HG03175 (cell line): Measurements from ENCODE around the gene CLDN5.

Experiments
- ATAC-seq: cut with Tn5 transposase; IDR thresholded peaks from one replicate; pipeline ENCODE4 v1.9.1; 2021; ENCODE audit warnings: mild to moderate bottlenecking, moderate library complexity; ENCODE audit not compliant: unreplicated experiment

Gene CLDN5

DNA sequence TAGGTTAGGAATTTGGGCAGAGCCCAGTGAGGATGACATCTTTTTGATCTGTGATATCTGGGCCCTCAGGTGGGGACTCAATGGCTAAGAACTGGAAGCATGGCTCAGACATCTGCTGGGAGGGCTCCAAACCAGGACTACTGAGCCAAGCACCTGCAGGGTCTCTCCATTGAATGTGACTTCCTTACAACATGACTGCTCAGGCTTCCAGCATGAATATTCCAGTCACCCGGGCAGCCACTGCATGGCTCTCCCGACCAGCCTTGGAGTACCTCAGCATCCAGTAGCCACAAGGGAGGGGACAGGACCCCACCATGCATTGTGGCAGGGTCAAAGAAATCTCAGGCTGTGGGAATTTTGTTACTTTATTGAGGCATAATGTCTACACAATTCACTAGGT is 35.9 kb downstream of the CLDN5 start:
- no peak for ATAC-seq

DNA sequence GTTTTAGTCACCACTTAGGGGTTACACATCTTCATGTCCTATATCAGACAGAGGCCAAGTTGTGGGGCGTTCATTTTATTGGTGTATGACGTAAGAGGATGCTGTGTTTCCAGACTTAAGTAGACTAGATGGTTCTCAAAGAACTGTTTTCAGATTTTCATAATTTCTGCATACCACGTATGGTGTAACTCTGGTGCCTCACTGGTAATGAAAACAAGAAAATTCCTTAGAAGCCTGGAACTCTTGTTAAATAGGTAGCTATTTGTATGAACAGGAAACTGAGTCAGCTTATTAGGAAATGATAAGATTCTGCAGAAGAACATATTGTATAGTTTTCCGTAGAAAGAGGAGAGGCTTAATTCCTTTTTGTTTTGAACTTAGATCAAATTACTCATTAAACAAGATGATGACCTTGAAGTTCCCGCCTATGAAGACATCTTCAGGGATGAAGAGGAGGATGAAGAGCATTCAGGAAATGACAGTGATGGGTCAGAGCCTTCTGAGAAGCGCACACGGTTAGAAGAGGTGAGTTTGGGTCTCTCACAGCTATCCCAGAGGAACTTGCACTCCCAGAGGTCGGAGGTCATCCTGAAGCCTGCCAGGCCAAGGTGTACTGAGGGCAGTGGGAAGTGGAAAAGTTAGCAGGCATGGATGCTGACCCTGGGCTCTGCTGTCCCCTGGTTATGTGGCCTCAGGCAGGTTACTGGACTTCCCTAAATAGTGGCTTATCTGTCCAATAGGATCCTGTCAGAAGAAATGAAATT is 40.5 kb downstream of the CLDN5 start:
- no peak for ATAC-seq

DNA sequence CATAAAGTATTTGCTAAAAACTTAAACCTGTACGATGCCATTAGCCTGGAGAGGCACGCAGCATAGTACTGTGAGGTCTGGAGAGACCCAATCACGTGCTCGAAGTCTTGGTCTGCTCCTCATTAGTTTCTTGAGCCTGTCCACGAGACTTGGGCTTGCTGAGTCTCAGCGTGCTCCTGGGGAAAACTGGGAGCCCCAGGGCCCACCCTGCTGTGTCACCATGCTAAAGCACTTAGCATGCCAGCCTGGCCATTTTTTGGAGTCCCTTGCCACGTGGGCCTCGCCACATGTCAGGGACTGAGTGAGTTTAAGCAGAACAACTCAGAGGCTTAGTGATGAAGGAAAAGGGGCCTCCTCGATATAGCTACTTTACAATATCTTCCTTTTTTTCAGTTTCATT is 41.9 kb downstream of the CLDN5 start:
- ATAC-seq: no peak

DNA sequence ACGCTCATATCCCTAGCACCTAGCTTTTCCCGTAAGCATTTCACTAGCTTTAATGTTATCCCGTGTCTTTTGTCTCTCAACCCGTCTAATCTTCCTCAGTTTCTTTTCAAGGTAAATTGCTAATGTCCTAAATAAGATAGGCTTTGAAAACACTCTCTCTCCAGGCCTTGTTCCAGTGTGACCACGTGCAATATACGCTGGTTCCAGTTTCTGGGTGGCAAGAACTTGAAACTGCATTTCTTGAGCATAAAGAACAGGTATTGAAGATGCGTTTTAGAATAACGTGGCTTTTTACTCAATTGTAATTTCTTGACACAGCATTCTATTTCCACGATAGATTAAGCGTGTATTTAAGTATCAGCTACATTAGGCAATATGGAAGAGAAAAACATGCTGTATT is 43.4 kb downstream of the CLDN5 start:
- ATAC-seq: no peak

DNA sequence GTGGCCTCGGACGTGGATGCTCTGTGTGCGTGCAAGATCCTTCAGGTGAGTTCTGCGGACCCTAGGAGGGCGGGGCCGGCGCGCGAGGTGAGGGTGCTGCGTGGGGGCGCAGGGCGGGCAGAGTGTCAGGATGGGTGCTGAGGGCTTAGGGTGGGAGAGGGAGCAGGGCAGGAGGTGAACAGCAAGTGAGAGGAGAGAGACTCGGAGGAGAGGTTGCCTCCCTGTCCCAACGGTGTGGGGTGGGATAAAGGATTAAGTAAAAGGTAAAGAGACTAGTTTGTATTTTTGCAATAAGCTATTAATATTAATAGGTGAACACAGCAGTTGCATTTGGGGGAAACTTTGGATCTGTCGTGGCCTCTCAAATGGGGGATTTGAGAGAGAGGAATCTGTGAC is 44.0 kb downstream of the CLDN5 start:
- ATAC-seq: no peak

DNA sequence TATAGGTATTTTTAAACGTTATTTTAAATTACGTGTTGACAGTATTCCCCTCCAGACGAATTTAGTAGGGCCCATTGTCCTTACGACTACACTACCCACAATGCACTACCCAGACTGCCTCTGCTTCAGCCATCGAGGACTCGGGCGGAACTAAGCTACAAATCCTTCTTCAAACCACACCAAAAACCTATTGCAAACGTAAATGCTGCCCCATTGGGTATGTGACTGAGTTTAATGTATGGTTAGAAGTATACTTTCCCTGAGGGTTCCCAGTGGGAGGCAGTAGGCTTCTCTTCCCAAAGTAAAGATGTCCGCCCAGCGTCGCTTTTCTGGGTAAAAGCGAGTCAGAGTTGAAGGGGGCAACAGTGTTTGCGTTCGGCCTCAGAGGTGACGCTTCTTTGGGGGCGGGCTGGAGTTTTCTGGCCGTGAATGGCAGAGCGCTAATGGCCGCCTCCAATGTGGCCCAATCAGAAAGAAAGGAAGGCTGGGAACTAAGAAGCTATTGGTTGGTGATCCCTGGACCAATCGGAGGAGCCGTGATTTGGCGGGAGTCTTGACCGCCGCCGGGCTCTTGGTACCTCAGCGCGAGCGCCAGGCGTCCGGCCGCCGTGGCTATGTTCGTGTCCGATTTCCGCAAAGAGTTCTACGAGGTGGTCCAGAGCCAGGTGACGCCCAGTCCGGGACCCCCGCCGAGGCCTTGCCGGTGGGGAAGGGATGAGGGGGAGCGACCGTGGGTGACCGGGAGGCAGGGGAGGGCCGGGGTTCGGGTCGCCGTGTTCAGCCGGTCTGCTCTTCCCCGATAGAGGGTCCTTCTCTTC is 44.6 kb downstream of the CLDN5 start, which contains the start of gene CDC45:
CDC45 (plus strand) TSS at position 566 of the 818 bp plus-strand sequence; CDS start at position 615, 49 bp downstream.
- peak; percentile 88 for ATAC-seq

DNA sequence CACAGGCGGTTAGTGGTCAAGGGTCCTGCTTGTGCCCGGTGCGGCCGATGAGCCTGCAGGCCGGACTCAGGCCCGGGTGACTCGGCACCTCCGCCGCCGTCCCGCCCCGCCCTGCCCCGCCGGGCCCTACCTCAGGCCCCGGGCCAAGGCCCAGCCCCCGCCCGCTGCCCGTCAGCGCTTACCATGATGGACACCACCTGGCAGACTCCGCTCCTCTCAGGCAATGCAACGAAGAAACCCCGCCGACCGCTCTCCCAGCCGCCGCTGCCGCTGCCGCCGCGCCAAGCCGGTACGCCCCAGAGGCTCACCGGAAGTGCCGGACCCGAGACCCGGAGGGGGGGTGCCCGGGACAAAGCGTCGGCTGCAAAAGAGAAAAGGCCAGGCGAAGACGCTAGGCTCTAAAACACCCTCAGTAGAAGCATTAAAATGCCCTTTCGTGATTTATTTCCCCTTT is 45.3 kb downstream of the CLDN5 start, which contains the start of gene UFD1:
UFD1 (minus strand) TSS at position 293 of the 454 bp plus-strand sequence; CDS start at position 185, 108 bp downstream.
- peak; percentile 41 for ATAC-seq

DNA sequence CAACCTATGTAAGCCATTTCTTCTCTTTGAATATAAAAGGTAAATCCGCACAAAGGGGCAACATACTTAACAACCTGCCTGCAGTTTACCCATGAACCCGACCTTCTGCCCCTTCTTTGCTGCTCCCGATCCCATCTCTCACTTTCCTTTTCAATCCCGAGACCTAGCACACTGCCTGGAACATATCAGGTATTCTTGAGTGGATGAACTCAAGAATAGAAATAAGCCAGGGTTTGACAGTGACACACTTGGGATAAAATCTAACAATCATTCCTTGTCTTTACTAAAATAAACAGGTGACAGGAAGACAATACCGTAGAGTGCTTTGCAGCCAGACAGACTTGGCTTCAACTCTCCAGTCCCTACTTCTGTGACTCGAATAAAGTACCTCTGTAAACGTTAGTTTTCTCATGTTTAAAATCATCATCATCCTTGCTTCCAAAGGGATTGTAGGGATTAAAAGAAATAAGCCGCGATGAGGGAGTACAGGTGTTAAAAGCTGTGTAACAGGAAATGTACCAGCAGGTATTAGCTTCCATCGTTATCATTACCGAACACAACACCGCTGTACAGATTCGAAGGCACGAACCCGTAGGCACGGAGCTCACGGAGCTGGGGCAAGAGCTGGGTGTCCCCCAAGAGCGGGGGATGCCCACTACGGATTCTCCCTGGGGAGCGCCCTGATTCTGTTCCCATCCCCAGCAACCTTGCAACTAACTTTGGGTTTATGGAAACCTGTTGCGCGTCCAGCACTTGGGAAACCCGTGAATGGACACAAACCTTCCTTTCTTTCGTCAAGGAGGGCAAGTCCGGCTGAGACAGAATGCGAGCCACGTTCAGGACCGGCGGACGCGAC is 45.9 kb downstream of the CLDN5 start:
- ATAC-seq: no peak

DNA sequence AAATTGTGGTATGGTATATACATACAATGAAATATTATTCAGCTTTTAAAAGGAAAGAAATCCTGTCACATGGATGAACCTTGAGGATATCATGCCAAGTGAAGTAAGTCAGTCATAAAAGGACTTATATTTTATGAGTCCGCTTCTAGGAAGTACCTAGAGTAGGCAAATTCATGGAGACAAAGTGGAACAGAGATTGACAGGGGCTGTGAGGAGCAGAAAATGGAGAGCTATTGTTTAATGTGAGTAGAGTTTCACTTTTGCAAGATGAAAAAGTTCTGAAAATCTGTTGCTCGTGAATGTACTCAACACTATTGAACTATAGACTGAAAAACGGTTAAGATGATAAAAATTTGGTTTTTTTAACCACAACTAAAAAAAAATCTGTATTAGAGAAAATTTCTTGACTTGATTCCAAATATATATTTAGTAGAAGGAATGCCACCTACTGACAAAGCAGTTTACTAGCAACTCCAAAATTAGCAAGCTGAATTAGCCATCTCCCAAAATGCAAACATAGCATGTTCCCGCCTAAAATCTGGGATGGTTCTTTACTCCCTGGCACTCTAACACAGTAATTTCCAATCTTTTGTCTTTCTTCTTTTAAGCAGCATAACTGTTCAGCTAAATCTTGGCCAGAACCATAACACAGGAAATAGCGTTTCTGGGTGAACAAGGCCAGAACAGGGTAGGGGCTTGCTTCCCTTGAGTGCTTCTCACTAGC is 46.7 kb downstream of the CLDN5 start:
- ATAC-seq: no peak

DNA sequence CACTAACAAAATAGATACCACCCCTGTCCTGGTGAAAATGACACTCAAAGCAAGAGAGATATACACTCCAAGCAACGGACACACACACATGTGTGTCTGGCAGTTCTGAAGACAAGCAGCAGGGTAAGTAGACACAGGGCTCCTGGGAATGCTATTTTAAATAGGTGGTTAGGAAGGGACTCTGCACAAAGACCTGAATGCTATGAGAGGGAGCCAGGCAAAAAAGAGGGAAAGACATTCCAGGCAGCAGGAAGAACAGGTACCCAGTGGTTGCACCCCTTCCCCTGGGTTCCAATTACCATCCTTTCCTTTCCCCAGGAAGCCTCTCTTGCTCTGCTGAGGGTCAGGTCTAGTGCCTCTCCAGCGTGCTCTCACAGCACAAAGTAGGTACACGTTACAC is 48.2 kb downstream of the CLDN5 start:
- ATAC-seq: no peak

DNA sequence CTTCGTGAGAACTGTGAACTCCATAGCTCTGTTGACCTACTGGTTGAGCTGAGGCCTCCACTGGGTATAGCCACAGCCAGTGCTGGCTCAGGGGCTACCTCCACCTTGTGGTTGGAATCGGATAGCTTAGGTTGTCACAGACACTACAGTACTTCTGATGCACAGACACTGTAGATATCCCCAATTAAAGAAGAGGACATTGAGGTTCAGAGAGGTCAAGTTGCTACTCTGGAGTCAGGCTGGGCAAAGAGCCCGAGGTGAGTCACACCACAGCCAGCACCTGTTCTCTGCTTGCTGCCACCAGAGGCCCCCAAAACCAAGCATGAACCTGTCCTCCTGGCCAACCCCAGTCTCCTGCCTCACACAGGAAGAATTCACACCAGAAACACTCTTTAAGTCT is 50.6 kb downstream of the CLDN5 start:
- no peak for ATAC-seq
